HG03060 (cell line): ENCODE data around the gene REXO5.
"Not testable (repeated sequence)": the region's sequence is repeated elsewhere in the genome, so short reads cannot be mapped to it uniquely, and the experiment has no call there.

Source experiments
- ATAC-seq: cut with Tn5 transposase; IDR thresholded peaks from one replicate; pipeline ENCODE4 v1.9.1; 2021; ENCODE audit warnings: low read depth, moderate number of reproducible peaks; ENCODE audit not compliant: unreplicated experiment

Gene REXO5

DNA sequence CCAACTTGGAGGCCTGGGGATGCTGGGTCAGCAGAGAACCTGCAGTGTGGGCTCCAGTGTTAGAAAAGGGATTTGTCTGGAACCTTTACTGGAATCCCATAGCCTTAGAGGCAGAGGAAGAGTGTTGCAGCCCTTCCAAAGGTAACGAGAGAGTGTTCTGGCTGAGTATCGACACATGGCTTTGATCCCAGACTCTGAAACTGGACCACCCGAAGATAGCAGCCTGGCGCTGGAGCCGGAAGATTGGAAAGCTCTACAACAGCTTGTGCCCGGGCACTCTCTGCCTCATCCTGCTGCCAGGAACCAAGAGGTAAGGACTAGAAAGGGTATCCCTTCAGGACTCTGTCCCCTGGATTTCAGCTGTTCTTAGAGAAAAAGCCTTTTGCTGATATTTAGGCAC lies 39.7 kb downstream of the REXO5 start:
- ATAC-seq: no peak

DNA sequence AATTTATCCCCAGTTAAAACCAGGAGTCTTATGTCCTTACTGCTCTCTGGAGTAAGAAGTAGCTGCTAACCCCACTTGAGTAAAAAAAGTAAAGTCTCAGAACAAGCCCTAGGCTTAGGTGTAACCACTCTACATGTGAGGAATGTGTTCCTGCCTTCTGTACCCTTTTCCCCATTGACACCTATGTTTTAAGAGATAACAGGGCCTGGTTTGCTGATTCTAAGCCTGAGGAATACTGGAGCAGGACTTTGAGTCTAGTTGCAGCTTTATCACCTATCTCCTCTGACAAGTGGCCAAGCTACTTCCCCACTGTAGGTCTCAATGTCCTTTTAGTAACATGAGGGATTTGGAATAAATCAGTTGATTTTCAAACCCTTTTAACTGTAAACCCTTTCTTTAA lies 40.2 kb downstream of the REXO5 start:
- no peak for ATAC-seq

- ATAC-seq: no peak
Measured at GRCh38 chr16:20847550-20847949, 41.2 kb downstream of the REXO5 start.

- ATAC-seq: no peak
Measured at GRCh38 chr16:20849589-20850390, 43.5 kb downstream of the REXO5 start.

GRCh38 chr16:20850981-20851380 lies 44.7 kb downstream of the REXO5 start:
- no peak for ATAC-seq

- ATAC-seq: no peak
Measured at GRCh38 chr16:20851601-20852000, 45.3 kb downstream of the REXO5 start.

GRCh38 chr16:20853143-20853542 lies 46.8 kb downstream of the REXO5 start:
- no peak for ATAC-seq

DNA sequence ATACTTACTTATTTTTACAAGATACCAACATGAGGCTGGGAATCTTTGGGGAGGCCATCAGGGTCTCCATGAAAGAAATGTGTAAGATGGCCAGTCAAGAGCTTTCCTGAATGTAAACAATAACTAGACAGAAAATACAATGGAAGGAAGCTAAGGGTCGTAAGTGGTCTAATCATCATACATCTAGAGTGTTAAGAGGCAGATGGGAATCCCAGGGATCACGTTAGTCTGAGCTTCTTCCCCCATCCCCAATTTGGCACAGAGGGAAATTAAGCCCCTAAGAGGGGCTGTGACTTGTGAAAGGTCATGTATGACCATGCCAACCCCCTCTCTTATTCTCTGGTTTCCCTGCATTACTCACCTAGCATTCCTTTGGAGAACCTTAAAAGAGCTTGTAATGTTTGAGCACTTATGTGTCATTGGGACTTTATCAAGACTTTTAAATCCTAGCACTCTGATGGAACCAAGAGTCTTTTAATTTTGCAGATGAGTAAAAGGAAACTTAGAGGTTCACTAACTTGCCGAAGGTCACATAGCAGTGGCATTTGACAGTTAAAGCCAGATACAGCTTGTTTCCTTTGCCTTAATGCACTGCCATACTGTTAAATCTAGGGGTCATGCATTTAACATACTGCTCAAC lies 47.8 kb downstream of the REXO5 start:
- no peak for ATAC-seq

DNA sequence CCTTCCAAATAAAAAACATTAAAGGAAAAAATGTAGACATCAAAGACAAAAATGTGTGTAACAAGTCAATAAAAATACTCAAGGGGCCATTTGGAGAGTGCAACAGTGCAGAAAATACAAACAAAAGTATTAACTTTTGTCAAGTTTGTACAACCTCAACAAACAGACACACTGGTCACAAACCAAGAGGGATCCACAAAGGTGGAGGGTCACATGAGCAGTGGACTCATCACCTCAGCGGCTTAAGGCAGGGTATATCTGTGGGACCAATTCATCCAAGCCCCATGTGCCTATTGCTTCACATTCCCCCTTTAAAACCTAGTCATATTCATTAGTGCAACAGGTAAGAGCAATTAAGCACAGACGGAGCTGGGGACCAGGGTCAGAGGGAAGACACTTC lies 48.6 kb downstream of the REXO5 start:
- ATAC-seq: no peak

- no peak for ATAC-seq
Measured at GRCh38 chr16:20857281-20857680, 51.0 kb downstream of the REXO5 start.

GRCh38 chr16:20859229-20859628 lies 52.9 kb downstream of the REXO5 start:
- ATAC-seq: no peak

- no peak for ATAC-seq
Measured at GRCh38 chr16:20859699-20860098, 53.4 kb downstream of the REXO5 start.

DNA sequence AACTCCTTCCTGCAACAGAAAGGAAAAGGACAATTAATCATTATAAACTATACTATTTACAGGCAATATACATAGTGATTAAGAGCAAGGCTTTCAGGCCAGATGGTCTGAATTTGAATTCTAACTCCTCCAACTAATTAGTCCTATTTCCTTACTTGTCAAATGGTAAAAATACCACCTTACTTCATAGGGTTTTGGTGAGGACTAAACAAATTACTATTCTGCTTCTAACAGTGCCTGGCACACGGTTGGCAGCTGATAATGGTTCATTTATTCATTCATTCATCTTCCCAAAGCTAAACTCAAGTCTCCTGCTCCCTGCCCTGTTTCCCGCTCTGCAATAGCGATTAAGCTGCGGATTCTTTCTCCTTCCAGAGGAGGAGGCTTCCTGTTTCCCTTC lies 54.0 kb downstream of the REXO5 start:
- no peak for ATAC-seq

DNA sequence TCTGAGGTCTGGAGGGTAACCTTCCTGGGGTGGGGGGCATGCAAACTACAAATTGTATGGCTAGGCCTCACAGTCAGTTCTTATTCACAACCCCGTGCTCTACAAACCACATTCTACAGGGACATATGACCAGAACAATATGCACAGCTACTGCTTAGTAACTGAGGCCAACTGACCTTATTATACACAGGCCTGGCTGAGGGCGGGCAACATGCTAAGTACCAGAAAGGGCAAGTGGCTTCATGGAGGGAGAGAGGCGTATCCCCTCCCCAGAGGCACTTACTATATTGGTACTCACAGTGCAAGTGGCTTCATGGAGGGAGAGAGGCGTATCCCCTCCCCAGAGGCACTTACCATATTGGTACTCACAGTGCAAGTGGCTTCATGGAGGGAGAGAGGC lies 54.7 kb downstream of the REXO5 start:
- ATAC-seq: not testable (repeated sequence)

DNA sequence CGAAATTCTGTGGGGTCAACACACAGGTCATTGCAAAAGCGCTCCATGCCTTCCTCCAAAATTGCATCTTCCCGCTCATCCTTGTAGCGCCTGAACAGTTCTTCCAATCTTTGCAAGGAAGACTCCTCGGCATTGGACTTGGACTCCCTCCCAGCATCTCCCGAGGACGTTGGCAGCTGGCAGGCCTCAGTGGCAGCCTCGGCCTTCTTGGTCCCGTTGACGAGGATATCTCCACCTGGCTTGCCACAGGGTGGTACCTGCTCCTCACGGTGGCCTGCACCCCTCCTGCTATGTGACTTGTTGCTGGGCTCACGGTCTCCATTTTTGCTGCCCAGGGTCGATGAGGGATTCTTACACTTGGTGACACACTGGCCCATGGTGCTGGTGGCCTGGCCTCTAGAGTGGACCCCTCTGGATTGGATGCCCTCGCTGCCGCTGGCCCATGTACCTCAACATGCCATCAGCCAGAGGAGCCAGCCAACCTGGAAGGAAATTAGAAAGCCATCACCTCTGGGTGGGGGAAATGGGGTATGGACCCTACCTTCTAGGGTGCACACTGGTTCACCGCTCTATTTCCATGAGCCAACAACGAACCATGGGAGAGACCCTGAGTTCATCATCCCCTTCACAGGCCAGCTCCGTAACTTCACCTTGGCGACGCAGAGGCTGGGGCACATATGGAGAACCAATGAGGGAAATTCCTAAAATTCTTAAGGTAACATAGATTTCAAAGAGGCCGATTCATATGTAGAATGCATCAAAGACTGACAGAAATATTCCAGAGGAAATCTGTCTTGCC lies 56.0 kb downstream of the REXO5 start:
- ATAC-seq: no peak

DNA sequence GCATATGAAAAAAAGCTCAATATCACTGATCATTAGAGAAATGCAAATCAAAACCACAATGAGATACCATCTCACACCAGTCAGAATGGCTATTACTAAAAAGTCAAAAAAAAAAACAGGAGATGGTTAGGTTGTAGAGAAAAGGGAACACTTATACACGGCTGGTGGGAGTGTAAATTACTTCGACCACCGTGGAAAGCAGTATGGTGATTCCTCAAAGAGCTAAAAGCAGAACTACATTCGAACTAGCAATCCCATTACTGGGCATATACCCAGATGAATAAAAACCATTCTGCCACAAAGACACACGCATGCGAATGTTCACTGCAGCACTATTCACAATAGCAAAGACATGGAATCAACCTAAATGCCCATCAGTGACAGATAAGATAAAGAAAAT lies 58.0 kb downstream of the REXO5 start:
- not testable (repeated sequence) for ATAC-seq

DNA sequence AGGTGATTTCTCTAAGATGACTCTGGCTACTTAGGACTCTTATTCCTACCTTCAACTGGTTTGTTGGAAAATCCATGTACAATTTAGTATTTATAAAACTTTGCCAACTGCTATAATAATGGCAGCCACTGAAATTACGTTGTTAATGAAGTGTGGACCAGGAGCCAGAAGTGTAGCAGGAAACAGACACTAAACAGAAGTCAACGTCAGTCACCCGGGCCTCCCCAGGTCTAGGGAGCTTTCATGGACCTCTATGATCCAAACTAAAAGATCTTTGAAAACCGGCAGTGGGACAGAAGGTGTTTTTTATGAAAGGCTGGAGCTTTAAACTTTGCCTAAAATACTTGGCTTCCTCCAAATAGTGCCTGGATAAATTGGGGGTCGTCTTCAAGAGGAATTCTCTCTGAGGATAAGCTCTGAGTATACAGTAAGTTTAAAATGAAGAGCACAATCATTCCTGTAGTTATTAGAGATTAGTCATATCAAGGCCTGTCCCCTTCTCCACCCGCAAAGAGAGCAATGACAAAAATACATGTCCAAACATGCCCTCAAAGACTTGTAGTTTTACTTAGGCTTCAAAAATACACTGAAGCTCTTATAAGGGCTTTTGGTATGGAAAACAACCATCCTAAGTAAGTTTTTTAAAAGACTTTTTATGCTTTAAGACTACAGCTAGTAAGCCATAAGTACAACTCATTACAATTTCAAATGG lies 59.2 kb downstream of the REXO5 start:
- no peak for ATAC-seq

- no peak for ATAC-seq
Measured at GRCh38 chr16:20866145-20866772, 59.9 kb downstream of the REXO5 start.

DNA sequence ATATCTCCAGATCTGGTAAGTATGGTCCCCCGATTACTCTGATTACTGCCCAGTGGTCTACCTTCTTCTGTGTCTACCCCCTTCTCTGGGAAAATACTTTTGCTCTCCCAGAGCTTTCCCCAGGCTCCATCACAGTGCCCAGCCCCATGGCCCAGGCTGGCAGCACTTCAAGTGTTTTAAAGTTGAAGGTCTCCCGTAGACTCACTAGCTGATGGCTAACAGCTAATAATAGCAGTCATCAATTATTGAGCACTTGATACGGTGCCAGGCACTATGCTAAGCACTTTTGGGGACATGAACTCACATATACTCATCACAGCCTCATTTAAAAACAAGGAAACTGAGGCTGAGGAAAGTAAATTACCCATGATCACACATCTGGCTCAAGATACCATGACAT lies 60.5 kb downstream of the REXO5 start:
- ATAC-seq: no peak

DNA sequence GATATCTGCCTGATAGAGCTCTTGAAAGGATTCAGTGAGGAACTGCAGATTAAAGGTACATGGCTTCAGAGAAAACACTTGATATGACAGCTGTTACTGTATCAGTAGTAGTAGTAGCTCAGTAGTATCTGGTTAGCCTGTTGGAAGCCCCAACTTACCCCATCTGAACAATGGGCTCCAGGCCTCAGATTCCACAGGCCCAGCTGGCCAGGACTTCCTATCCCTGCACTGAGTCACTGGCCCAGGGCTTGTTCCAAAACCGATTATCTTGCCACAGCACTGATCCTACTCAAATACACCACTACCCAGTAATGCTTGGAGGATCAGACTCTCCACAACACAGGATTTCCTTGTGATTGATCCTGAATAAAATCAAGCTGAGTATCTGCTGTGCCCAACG lies 61.3 kb downstream of the REXO5 start:
- no peak for ATAC-seq
